Measurements from ENCODE around the gene CABLES1.

GRCh38 chr18:23151414-23152099 lies 16.3 kb downstream of the CABLES1 start:
- TF ChIP-seq POLR2A (IDR thresholded peaks at IDR 0.05) (no peak), CTCF (IDR thresholded peaks at IDR 0.05) (no peak)

Data from Peyer's patch (tissue), 4 donors.